SK-N-MC (cell line): ENCODE measurements around the gene GLS.

Experiments used
- DNase-seq: peaks from one replicate; pipeline ENCODE4 v3.0.0-alpha.2; 2011; ENCODE audit warnings: low read depth, low spot score
- H3K27ac ChIP-seq: fragments of 200-600 bp; sonication (generic); 2 replicates; pipeline ENCODE4 v1.5.1; 2016; ENCODE audit warnings: mixed run types
- H3K36me3 ChIP-seq: fragments of 200-600 bp; sonication (generic); 2 replicates; pipeline ENCODE4 v1.6.1; 2017; ENCODE audit warnings: antibody characterized with exemption, low read length, mixed read lengths; ENCODE audit not compliant: insufficient read depth
- H3K4me3 ChIP-seq: fragments of 200-600 bp; sonication (generic); 2 replicates; pipeline ENCODE4 v1.5.1; 2016
- H3K9ac ChIP-seq: fragments of 200-600 bp; sonication (generic); 2 replicates; pipeline ENCODE4 v1.8.0; 2017; ENCODE audit warnings: mixed run types, mixed read lengths; ENCODE audit not compliant: insufficient read length
- H3K9me3 ChIP-seq: fragments of 200-600 bp; sonication (generic); 2 replicates; pipeline ENCODE4 v1.6.1; 2017; ENCODE audit warnings: low read depth, mild to moderate bottlenecking, antibody characterized with exemption, low read length, moderate library complexity, mixed read lengths
- EZH2 ChIP-seq: fragments of 200-600 bp; sonication (generic); IDR thresholded peaks from one replicate; pipeline ENCODE4 v1.6.1; 2017; ENCODE audit warnings: antibody characterized with exemption
- FOXP2 ChIP-seq: optimal IDR thresholded peaks from 2 replicates; pipeline ENCODE3; 2011; ENCODE audit warnings: mild to moderate bottlenecking, moderate library complexity; ENCODE audit not compliant: insufficient read depth; ENCODE audit errors: extremely low read length, control extremely low read depth
- POLR2AphosphoS5 ChIP-seq: IDR thresholded peaks from 2 replicates; pipeline ENCODE4 v1.6.1; 2012; ENCODE audit warnings: mild to moderate bottlenecking, low read depth, low read length, borderline replicate concordance

Gene GLS

DNA sequence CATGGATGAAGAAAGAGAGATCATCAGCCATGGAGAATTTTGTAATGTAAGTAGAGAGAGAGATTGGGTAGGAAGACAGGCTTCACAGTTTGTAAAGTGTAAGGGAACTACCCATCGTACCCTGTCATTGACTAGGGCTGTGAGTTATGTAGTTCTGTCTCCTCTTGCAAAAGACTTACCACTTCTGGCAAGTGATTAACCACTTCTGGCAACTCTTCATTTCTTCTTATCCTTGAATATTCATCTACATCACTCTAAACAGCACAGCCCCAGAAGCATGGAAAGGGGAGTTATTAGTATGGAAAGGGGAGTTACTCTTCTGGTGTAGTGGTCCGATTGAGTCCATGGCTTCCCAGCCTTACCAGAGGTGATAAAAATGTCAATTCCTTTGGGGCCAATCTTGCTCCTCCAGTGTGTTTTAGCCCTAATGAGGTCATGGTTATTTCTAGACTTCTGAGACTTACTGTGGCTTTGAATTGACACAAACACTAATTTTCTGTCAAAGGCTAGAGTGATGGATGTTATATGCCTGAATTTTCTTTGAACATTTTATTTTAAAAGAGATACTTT, 81.4 kb downstream of the GLS start:
- no peak overlapping the region for H3K9ac ChIP-seq
- peaks cover 27% of the 10 kb centered on the region for H3K36me3 ChIP-seq
- H3K9me3 ChIP-seq: no peaks in the 10 kb centered on the region
- H3K27ac ChIP-seq: no peak overlapping the region
- TF ChIP-seq EZH2 (no peak), FOXP2 (no peak), POLR2AphosphoS5 (no peak)
- no peak overlapping the region for H3K4me3 ChIP-seq
- no peak for DNase-seq

DNA sequence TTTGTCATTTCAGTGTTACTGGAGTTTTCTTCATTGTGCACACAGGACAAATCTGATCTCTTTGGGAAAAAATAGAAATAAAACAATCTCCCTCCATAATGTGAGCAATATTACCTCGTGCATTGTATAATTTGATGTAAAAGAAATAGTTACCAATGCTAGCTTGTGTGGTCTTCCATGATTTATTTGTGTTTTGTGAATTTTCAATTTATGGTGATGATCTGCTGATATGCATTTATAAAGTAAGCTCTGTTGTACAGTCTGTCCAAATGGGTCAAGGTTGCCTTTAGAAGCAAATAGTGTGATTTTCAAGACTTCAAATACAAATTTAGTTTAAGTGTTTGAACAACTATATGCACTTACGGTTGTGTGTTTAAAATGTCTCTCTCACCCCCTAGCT, 82.5 kb downstream of the GLS start:
- no peaks in the 10 kb centered on the region for H3K9me3 ChIP-seq

DNA sequence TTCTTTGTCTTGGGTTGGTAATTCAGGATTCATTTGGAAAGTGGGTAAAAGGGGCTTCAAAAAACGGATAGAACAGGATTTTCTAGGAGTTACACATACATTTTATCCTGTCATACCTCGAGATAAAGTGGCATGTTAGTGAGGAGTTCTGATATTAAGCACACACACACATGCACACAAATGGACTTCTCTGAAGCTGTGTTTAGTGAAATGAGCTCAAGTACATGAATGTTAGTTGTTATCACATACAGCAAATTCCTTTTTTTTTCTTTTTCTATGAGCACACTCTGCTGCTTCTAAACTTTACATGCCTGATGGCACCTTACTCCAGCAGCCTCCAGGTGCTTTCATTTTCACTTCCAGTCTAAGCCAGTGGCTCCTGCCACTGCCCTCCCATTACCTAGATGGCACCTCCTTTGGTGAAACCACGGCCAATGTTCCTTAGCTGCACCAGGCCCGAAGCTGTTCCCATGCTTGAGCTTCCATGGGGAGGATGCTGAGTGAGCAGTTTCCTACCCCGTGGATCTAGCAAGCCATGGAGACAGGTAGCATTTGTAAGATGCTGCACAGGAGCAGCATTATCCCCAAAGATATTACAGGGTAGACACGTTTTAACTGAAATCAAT, 83.7 kb downstream of the GLS start:
- Histone ChIP-seq H3K9ac (no peak overlapping the region), H3K4me3 (no peak overlapping the region), H3K36me3 (peaks cover 43% of the 10 kb centered on the region), H3K27ac (no peak overlapping the region), H3K9me3 (no peaks in the 10 kb centered on the region)
- no peak for DNase-seq
- TF ChIP-seq FOXP2 (no peak), EZH2 (no peak), POLR2AphosphoS5 (no peak)

More for the DNA sequence above, 82.5 kb downstream of the GLS start:
- no peak overlapping the region for H3K27ac ChIP-seq
- H3K36me3 ChIP-seq: peaks cover 34% of the 10 kb centered on the region
- TF ChIP-seq EZH2: no peak
- no peak for TF ChIP-seq FOXP2
- no peak for TF ChIP-seq POLR2AphosphoS5
- no peak for DNase-seq
- no peak overlapping the region for H3K9ac ChIP-seq
- H3K4me3 ChIP-seq: no peak overlapping the region

DNA sequence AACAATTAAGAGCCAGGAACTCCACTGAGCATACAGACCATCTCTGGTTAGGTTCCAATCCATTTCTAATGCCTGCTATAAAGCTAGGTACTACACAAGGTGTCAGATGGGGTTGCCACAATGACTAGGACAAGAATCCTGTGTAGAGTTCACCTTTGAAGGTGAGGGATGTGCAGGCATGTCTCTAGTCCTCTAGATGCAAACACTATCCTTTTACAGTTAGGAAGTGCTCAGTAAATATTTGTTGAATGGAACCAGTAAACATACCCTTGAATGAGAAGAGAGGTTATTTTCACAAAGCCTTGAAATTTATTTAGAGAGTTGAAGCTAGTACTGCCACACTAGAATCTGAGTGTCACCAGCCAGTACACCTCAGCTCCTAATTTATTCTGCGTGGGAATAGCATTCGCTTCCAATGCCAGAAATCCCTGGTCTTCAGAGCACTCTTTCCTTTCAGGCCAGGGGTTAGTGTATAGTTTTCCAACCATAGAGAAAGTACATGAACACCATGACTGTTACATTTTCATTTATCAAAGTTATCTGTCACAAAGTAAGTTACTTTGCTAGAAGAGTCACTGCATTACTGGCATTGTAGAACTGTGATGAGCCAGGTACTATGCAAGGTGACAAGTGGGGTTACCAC, 85.1 kb downstream of the GLS start:
- no peak overlapping the region for H3K27ac ChIP-seq
- H3K36me3 ChIP-seq: peaks cover 57% of the 10 kb centered on the region
- no peak for DNase-seq
- no peaks in the 10 kb centered on the region for H3K9me3 ChIP-seq
- H3K9ac ChIP-seq: no peak overlapping the region
- TF ChIP-seq FOXP2: no peak
- no peak for TF ChIP-seq POLR2AphosphoS5
- TF ChIP-seq EZH2: no peak
- no peak overlapping the region for H3K4me3 ChIP-seq

DNA sequence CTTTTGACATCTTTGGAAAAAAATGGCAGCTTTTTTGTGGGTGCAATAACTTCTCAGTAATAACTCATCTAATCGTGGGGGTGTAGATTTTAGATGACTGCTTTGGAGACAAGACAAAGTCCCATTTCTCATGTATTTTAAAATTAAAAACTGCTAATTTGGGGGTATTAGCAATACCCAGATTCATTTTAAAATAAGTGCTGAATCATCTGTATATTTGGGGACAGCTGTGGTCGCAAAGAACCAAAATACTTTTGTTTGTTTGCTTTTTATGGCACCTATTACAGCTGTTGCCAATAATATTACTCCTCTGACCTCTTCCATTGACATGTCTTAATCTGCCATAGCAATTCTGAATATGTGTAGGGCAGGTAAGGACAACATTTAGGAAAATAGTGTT, 87.9 kb downstream of the GLS start:
- Histone ChIP-seq H3K9ac (no peak overlapping the region), H3K27ac (no peak overlapping the region), H3K4me3 (no peak overlapping the region), H3K36me3 (peaks cover 68% of the 10 kb centered on the region), H3K9me3 (no peaks in the 10 kb centered on the region)
- DNase-seq: no peak
- TF ChIP-seq EZH2 (no peak), FOXP2 (no peak), POLR2AphosphoS5 (no peak)

DNA sequence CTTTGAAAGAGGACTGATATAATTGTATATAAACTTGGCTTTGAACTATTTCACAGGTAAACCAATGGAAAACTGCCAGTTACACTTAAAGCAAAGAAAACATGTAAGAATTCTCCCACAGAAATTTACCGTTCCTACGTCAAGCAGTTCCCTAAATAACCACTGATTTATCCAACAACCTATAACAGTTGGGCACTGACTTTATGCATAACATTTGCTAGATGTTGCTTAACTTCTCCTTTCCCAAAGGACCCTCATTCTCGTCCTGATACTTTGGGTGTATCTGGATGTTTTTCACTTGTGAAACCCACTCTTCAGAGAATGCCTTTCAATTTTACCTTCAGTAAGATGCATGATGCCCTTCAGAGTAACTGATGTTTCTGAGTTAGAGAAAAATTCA, 89.5 kb downstream of the GLS start:
- no peak for DNase-seq
- H3K36me3 ChIP-seq: peaks cover 72% of the 10 kb centered on the region
- no peak overlapping the region for H3K9ac ChIP-seq
- TF ChIP-seq POLR2AphosphoS5: no peak
- TF ChIP-seq EZH2: no peak
- TF ChIP-seq FOXP2: no peak
- no peak overlapping the region for H3K4me3 ChIP-seq
- H3K9me3 ChIP-seq: no peaks in the 10 kb centered on the region
- no peak overlapping the region for H3K27ac ChIP-seq

DNA sequence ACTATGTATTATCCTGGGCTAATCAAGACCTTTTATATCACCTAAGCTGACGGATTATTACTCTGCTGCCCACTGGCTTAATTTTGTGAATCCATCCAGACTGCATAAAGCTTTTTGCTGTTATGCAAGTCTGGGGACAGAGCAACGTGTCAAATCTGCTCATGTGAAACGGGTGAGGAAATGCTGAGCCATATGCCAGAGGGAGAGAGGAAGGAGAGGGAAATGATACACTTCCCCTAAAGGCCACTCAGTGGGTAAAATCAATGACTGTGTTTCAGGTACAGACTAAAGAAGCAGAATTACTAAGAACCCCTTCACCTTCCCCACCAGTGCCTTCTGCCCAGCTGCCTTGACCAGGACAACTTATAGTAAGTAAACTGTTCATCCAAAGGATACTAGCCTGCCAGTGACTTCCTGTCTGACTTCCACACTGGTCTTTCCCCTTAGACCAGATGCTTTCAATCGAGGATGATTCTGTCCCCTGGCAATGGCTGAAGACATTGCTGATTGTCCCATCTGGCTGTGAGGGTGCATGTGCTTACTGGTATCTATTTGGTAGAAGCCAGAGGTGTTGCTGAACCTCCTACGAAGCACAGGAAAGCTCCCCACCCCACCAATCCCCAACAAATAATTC, 90.4 kb downstream of the GLS start:
- Histone ChIP-seq H3K36me3 (peaks cover 80% of the 10 kb centered on the region), H3K9me3 (no peaks in the 10 kb centered on the region), H3K27ac (0 out of 2 replicates have a peak overlapping the region, but pooled peaks have one; percentile 32), H3K4me3 (no peak overlapping the region), H3K9ac (no peak overlapping the region)
- DNase-seq: no peak
- no peak for TF ChIP-seq EZH2
- TF ChIP-seq FOXP2: no peak
- TF ChIP-seq POLR2AphosphoS5: no peak

DNA sequence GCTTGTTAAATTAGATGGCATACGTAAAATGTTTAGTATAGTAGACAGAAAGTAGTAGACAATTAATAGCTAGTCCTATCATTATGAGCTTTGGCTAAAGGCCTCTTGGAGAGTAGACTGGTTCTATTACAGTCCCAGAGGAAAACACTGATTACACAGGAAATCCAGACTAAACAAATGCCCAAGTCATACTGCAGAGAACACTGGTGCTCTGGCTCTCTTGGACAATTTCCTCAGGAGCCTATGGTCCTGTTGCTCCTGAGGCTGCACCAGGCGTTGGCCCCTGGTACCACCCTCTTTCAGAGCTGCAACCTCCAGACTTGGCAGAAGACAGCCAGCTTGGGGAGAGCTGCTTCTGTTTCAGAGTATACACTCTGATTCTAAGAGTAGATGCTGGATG, 91.6 kb downstream of the GLS start:
- H3K9me3 ChIP-seq: no peaks in the 10 kb centered on the region
- no peak overlapping the region for H3K4me3 ChIP-seq
- TF ChIP-seq FOXP2 (no peak), POLR2AphosphoS5 (no peak), EZH2 (no peak)
- peaks cover 85% of the 10 kb centered on the region for H3K36me3 ChIP-seq
- no peak overlapping the region for H3K27ac ChIP-seq
- no peak overlapping the region for H3K9ac ChIP-seq
- no peak for DNase-seq

DNA sequence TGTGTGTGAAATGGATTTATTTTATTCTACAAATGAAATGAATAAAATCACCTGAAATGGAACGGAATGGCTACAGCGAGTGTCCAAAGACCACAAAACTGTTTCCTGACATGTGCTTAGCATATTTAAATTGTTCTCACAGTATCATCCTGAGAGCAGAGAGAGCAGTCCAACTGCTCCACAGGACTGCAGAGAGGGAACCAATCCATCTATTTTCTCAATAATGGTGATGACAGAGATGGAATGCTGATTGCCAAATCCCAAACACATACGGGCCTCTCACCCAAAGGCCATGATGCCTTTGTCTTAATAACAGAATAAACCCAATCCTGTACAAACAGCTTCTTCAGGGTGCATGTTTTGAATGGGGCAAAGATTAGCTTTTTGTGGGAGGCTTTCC, 92.2 kb downstream of the GLS start:
- peaks cover 82% of the 10 kb centered on the region for H3K36me3 ChIP-seq
- TF ChIP-seq FOXP2 (no peak), EZH2 (no peak), POLR2AphosphoS5 (no peak)
- no peaks in the 10 kb centered on the region for H3K9me3 ChIP-seq

More for the DNA sequence above, 92.2 kb downstream of the GLS start:
- Histone ChIP-seq H3K27ac (no peak overlapping the region), H3K4me3 (no peak overlapping the region), H3K9ac (no peak overlapping the region)
- no peak for DNase-seq
